Sigmoid colon (tissue), 7 donors: ENCODE measurements around the gene WNT1. TPM values are rescaled to one million over a fixed set of nuclear protein-coding genes. Genes with fewer than 3 reads are reported as not detected.

Experiments
- DNase-seq: peaks from one replicate; pipeline ENCODE4 v3.0.0-alpha.2; 2019
- H3K27ac ChIP-seq, 4 donors: fragments of 200-600 bp; sonication (generic); one replicate each; pipeline ENCODE4 v1.5.1; 2016 to 2019; ENCODE audit warnings: mild to moderate bottlenecking in 1 of 4
- H3K27me3 ChIP-seq, 3 donors: fragments of 200-600 bp; sonication (generic); one replicate each; pipeline ENCODE4 v1.5.1; 2019; ENCODE audit warnings: mild to moderate bottlenecking in 1 of 3
- H3K36me3 ChIP-seq, 4 donors: fragments of 200-600 bp; sonication (generic); one replicate each; pipeline ENCODE4 v1.5.1; 2016 to 2019
- H3K4me1 ChIP-seq, 4 donors: fragments of 200-600 bp; sonication (generic); one replicate each; pipeline ENCODE4 v1.5.1; 2017 to 2019
- H3K4me3 ChIP-seq, 4 donors: fragments of 200-600 bp; sonication (generic); one replicate each; pipeline ENCODE4 v1.5.1; 2017 to 2019; ENCODE audit warnings: mild to moderate bottlenecking in 2 of 4, moderate library complexity in 1 of 4
- H3K9me3 ChIP-seq, 4 donors: fragments of 200-600 bp in 3 of 4; sonication (generic) in 3 of 4; one replicate each; pipeline versions ENCODE4 v1.5.1 to v1.6.1; 2013 to 2019
- EP300 ChIP-seq, 4 donors: sonication (generic); formaldehyde crosslinking; IDR thresholded peaks; one replicate each; pipeline ENCODE4 v1.6.1; 2017; ENCODE audit warnings: antibody characterized with exemption in 4 of 4
- POLR2A ChIP-seq, 2 donors: fragments of 450-650 bp; IDR thresholded peaks; one replicate each; pipeline ENCODE4 v1.6.1; 2016; ENCODE audit warnings: antibody characterized with exemption in 2 of 2, mild to moderate bottlenecking in 2 of 2, moderate library complexity in 2 of 2
- POLR2AphosphoS5 ChIP-seq, 4 donors: sonication (generic); formaldehyde crosslinking; IDR thresholded peaks; one replicate each; pipeline ENCODE4 v1.6.1; 2017; ENCODE audit warnings: antibody characterized with exemption in 4 of 4
- WGBS, 2 donors: extraction: QIAGEN DNeasy Blood & Tissue Kit; methylation state at CpG; one replicate each; pipeline ENCODE4 v1.1.7; 2013; 5-methylcytosine and 5-hydroxymethylcytosine counted together
- intact Hi-C: fragments of 100-400 bp; cut with DNase I; formaldehyde crosslinking; loops from one replicate; pipeline ENCODE4 v1.15.1; 2023
- polyA plus RNA-seq, 3 donors: library from polyadenylated mRNA; stranded (reverse); fragments of 200-250 nt; gene quantifications; one replicate each; pipeline ENCODE4 v1.2.3, GENCODE V29; 2013
- total RNA-seq, 4 donors: library from RNA; depleted of rRNA; stranded (reverse); fragments of >200 nt; gene quantifications; one replicate each; pipeline ENCODE4 v1.1.0, GENCODE V29; 2016
- TF ChIP-seq, protein P1 (sequence below), 4 experiments: fragments of 450-650 bp in 3 of 4; fragments of 200-600 bp in 1 of 4; IDR thresholded peaks; one replicate each; pipeline ENCODE4 v1.5.1; 2016 to 2019; ENCODE audit warnings: antibody characterized with exemption in 4 of 4, mild to moderate bottlenecking in 3 of 4, moderate library complexity in 2 of 4
- donor health status: healthy with polysubstance abuse.
- donor health status: Bipolar disorder and iron deficiency.
- donor health status: healthy.

Gene WNT1
- total and polyA plus RNA-seq, 7 donors = 0.10 TPM; not detected in 6

DNA sequence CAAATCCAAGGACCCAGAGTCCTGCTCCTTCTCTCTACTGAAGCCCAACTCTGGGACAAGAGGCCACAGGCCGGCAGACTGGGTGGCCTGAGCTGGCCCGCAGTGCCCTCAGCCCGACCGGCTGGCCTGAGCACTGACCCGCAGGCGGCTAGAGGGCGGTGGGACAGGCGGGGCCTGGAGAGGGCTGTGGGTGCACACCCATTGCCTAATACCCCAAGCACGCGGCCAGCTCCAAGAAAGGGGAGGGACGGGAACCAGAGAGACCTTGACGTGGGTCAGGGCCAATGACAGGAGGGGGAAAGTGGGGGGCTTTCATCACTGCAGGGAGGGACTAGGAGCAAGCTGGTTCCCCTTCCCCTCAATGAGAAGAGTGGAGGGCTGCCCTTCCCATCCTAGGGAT is 4.6 kb upstream of the WNT1 start:
- H3K4me3 ChIP-seq = no peak overlapping the region
- WGBS, 2 donors = 15 to 21% methylated on average over 12 of the region's 12 CpGs
- intact Hi-C loops = no loop called here
- no peaks in the 10 kb centered on the region for H3K9me3 ChIP-seq
- peak overlapping the region in 1 of 4 donors; percentile 54 for H3K27ac ChIP-seq
- H3K36me3 ChIP-seq = no peaks in the 10 kb centered on the region
- H3K4me1 ChIP-seq = peaks cover 0 to 39% (median 34%) of the 10 kb centered on the region in 4 donors
- TF ChIP-seq POLR2A (IDR thresholded peaks at IDR 0.05) (no peak), POLR2AphosphoS5 (IDR thresholded peaks at IDR 0.05) (no peak), EP300 (IDR thresholded peaks at IDR 0.05) (no peak)
- TF ChIP-seq, protein P1, sequence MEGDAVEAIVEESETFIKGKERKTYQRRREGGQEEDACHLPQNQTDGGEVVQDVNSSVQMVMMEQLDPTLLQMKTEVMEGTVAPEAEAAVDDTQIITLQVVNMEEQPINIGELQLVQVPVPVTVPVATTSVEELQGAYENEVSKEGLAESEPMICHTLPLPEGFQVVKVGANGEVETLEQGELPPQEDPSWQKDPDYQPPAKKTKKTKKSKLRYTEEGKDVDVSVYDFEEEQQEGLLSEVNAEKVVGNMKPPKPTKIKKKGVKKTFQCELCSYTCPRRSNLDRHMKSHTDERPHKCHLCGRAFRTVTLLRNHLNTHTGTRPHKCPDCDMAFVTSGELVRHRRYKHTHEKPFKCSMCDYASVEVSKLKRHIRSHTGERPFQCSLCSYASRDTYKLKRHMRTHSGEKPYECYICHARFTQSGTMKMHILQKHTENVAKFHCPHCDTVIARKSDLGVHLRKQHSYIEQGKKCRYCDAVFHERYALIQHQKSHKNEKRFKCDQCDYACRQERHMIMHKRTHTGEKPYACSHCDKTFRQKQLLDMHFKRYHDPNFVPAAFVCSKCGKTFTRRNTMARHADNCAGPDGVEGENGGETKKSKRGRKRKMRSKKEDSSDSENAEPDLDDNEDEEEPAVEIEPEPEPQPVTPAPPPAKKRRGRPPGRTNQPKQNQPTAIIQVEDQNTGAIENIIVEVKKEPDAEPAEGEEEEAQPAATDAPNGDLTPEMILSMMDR (IDR thresholded peaks at IDR 0.05) = no peak
- H3K27me3 ChIP-seq = peaks cover 45 to 97% (median 77%) of the 10 kb centered on the region in 3 donors
- peak; percentile 82 for DNase-seq

DNA sequence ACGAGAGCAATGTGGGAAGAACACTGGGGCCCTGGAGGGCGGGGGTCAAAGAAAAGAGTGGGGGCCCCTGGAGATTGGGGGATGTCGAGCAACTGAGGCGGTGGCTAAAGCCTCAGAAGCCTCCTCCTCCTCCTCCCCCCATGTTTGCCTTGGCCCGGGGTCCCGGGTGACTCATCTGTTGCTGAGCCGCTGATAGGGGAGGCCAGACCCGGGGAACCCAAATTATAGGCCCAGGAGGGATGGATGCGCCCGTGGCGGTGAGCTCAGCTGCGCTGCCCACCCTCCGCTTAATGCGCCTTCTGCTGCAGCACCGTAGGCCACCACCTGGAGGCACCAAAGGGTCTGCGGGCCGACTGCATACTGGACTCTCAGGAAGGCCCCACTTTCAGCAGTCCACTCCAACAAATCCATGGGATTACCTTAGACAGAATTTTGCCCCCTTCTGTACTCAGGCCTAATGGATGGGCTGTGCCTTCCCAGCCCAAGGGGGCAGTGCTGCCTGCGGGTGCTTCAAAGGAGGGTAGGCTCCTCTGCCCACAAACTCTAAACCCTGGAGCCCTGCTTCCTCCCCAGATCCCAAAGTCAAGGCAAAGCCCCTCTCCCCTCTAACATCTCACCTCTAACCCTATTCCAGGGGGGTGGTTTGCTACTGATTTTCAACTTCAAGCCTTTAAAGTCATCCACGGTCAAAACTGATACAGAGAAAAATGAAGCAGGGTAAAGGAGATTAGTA is 4.0 kb upstream of the WNT1 start:
- Histone ChIP-seq H3K9me3 (no peaks in the 10 kb centered on the region), H3K27ac (peak overlapping the region in 1 of 4 donors; percentile 54), H3K4me3 (no peak overlapping the region), H3K36me3 (no peaks in the 10 kb centered on the region), H3K4me1 (peaks cover 0 to 44% (median 39%) of the 10 kb centered on the region in 4 donors), H3K27me3 (peaks cover 50 to 100% (median 83%) of the 10 kb centered on the region in 3 donors)
- DNase-seq = peak; percentile 72
- intact Hi-C loops = no loop called here
- WGBS, 2 donors = 14 to 19% methylated on average over 19 of the region's 19 CpGs
- no peak for TF ChIP-seq EP300 (IDR thresholded peaks at IDR 0.05)
- TF ChIP-seq, protein P1 (IDR thresholded peaks at IDR 0.05) = peak in 3 of 4 experiments; percentile 25 to 48 (median 25)
- TF ChIP-seq POLR2A (IDR thresholded peaks at IDR 0.05) = no peak

DNA sequence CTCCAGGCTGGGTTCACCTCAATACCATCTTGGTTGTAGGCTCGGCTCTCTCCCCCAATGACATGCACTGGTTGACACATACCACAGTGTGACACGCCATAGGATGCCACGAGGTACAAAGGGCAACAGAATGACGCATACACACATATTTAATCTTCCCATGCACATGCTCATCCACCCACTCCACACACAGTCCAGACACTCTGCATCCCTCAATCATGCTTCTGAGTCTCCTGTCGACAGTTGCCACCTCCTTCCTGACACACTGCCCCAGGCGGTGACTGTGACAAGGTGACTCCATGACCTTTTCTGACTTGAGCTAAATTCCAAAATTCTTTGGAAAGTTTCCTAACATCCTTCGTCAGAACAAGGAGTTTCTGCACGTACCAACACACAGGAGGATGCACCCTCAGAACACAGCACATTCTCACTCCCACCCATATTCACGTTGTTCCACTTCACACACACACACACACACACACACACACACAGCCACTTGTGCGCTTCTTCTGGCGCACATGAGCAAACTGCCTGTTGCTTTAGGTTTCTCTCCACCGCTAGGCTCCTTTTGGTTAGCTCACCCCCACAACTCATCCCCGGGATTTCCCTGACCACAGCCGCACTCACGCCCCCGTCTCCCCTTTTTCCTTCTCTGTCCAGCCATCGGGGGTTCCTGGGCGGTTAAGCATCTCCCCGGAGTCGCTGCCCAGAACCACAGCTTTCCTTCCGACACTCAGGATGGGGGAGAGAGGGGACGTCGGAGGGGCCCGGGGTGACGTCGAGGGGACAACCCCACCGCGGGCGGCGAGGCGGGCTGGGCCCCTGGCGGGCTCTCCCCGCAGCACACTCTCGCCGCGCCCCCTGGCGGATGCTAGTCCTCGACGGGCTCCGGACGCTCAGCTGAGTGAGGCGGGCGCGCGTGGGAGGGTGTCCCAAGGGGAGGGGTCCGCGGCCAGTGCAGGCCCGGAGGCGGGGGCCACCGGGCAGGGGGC is 536 bp upstream of the WNT1 start:
- no peak for TF ChIP-seq POLR2A (IDR thresholded peaks at IDR 0.05)
- TF ChIP-seq EP300 (IDR thresholded peaks at IDR 0.05) = no peak
- TF ChIP-seq, protein P1 (IDR thresholded peaks at IDR 0.05) = peak; percentile 52 to 77 (median 64)
- no peak for TF ChIP-seq POLR2AphosphoS5 (IDR thresholded peaks at IDR 0.05)
- WGBS, 2 donors = 6 to 8% methylated on average over 50 of the region's 50 CpGs
- intact Hi-C loops = no loop called here
- Histone ChIP-seq H3K27ac (no peak overlapping the region), H3K9me3 (no peaks in the 10 kb centered on the region), H3K36me3 (no peaks in the 10 kb centered on the region), H3K27me3 (peaks cover 61 to 100% (median 88%) of the 10 kb centered on the region in 3 donors), H3K4me3 (peak overlapping the region in 3 of 4 donors; percentile 5 to 39 (median 32)), H3K4me1 (peaks cover 0 to 43% (median 41%) of the 10 kb centered on the region in 4 donors)
- peak; percentile 77 for DNase-seq

DNA sequence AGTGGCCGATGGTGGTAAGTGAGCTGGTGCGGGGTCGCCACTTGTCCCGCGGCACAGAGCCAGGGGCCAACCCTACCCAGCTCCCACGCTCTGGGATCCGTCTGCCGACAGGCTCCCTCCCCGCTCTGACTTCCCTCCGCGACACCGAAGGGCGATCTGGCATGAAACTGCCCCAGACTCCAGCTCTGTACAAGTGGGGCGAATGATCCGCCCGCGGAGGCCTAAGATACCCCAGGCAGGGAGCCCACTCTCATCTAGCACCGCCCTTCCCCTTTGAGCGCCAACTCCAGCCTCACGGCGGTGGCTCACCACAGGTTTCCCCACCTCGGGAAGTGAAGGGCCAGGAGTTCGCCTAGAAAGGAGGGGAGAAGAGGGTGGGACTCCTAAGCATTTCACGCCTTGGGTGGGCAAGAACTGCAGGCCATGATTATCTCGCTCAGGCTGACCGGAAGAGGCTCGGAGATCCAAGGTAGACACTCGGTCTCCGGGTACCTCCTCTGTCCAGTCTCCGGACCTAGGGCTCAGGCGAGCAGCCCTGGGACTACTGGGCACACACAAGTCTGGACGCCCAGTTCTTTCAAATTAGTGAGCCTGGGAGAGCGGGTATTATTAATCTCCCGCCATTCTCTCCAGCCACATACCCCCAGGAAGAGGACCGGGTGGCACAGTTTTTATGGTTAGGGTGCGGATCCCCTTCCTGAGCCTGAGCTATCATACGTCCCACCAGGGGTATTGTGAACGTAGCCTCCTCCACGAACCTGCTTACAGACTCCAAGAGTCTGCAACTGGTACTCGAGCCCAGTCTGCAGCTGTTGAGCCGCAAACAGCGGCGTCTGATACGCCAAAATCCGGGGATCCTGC is 849 bp downstream of the WNT1 start:
- Histone ChIP-seq H3K4me1 (peaks cover 0 to 42% (median 41%) of the 10 kb centered on the region in 4 donors), H3K9me3 (no peaks in the 10 kb centered on the region), H3K4me3 (peak overlapping the region in 3 of 4 donors; percentile 5 to 39 (median 34)), H3K36me3 (no peaks in the 10 kb centered on the region), H3K27ac (no peak overlapping the region), H3K27me3 (peaks cover 49 to 98% (median 85%) of the 10 kb centered on the region in 3 donors)
- intact Hi-C loops = no loop called here
- 2 to 4% methylated on average over 45 of the region's 45 CpGs for WGBS, 2 donors
- no peak for DNase-seq
- TF ChIP-seq POLR2A (IDR thresholded peaks at IDR 0.05) (no peak), POLR2AphosphoS5 (IDR thresholded peaks at IDR 0.05) (no peak), EP300 (IDR thresholded peaks at IDR 0.05) (no peak)
- TF ChIP-seq, protein P1 (IDR thresholded peaks at IDR 0.05) = no peak
